Pericardium fibroblast (primary cell): ENCODE results near the gene GSTT2. TPM values are rescaled to one million over a fixed set of nuclear protein-coding genes. Genes with fewer than 3 reads are reported as not detected.

Experiments used
- total RNA-seq: library from RNA; depleted of rRNA; stranded (reverse); fragments of >200 nt; gene quantifications from 2 replicates; pipeline ENCODE4 v1.2.3, GENCODE V29; 2015

The GSTT2 gene
- total RNA-seq, result 2.1 and 2.3 TPM in 2 replicates

DNA sequence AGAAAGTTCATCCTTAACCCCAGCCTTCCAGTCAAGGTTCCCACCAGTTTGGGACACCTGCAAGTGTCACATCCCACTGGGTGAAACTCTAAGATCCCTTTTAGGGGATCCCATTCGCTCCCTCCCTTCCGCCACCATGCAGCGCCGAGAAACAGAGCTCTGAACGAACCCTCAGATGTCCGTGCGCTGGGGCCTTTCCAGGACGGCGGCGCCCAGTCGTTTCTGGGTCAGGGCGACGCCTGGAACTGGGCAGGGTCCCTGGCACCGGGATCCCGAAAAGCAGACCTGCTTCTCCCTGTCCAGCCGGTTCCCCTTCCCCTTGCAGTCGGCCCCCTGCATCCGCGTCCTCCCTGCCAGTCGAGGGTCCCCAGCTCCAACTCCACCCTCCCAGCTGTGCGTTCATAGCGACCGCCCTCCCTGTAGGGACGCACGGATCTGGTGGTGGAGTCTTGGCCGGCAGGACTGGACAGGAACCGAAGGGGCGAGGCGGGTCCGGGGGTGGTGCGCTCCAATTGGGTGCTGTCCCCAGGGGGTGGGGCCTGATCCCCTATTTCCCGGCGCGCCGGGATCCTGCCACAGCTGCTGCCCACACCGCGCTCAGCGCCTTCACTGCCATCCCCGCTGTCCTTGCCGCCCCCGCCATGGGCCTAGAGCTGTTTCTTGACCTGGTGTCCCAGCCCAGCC, at the start of gene GSTT2:
GSTT2 (plus strand) TSS at position 578 of the 684 bp plus-strand sequence.

DNA sequence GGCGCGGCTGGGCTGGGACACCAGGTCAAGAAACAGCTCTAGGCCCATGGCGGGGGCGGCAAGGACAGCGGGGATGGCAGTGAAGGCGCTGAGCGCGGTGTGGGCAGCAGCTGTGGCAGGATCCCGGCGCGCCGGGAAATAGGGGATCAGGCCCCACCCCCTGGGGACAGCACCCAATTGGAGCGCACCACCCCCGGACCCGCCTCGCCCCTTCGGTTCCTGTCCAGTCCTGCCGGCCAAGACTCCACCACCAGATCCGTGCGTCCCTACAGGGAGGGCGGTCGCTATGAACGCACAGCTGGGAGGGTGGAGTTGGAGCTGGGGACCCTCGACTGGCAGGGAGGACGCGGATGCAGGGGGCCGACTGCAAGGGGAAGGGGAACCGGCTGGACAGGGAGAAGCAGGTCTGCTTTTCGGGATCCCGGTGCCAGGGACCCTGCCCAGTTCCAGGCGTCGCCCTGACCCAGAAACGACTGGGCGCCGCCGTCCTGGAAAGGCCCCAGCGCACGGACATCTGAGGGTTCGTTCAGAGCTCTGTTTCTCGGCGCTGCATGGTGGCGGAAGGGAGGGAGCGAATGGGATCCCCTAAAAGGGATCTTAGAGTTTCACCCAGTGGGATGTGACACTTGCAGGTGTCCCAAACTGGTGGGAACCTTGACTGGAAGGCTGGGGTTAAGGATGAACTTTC, 18.7 kb upstream of the GSTT2 start, which contains the start of gene GSTT2B:
GSTT2B (minus strand) TSS at position 112 of the 688 bp plus-strand sequence; CDS start at position 48, 64 bp downstream.

DNA sequence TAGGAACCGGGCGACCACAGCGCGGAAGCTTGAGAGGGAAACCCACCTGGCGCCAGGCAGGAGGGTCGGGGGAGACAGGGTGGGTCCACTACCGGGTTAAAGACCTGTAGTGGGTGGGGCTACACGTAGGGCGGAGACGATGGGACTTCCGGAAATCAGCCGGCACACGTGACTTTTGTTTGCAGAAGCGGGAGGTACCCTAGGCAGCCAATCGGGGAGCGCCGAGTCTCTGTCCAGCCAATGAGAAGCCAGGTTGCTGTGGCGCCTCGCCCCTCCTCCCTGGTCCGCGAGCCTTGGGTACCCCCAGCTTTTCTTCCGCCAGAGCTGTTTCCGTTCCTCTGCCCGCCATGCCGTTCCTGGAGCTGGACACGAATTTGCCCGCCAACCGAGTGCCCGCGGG, 13.4 kb upstream of the GSTT2 start, which contains the start of gene DDTL:
DDTL (plus strand) TSS at position 321 of the 400 bp plus-strand sequence; CDS start at position 348, 27 bp downstream.

DNA sequence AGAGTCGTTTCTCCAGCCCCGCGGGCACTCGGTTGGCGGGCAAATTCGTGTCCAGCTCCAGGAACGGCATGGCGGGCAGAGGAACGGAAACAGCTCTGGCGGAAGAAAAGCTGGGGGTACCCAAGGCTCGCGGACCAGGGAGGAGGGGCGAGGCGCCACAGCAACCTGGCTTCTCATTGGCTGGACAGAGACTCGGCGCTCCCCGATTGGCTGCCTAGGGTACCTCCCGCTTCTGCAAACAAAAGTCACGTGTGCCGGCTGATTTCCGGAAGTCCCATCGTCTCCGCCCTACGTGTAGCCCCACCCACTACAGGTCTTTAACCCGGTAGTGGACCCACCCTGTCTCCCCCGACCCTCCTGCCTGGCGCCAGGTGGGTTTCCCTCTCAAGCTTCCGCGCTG, 5.6 kb upstream of the GSTT2 start, which contains the start of gene DDT:
DDT (minus strand) TSS at position 97 of the 400 bp plus-strand sequence; CDS start at position 70, 27 bp downstream.

DNA sequence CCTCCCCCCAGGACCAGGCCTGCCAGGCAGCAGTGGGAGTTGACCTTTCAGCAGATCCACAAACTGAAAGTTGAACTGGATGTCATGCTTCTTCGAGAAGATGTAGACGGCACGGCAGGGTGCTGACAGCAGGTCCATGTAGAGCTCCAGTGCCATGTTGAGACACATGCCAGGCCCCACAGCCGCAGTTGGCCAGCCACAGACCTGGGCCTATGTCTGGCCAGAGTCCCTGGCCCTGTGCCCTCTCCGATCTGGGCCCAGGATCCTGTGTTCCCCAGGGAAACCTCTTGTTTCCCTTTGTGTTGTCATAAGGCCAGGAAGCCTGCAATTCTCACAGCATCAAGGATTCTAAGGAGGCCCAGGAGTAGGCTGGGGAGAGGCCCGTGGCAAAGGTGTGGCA, 25.3 kb downstream of the GSTT2 start, which contains the start of gene GSTT4:
GSTT4 (minus strand) TSS at position 253 of the 400 bp plus-strand sequence; CDS start at position 156, 97 bp downstream.

Other genes starting within 250 kb of the GSTT2 start
- gene ZNF70, start 229.0 kb upstream of the GSTT2 start, total RNA-seq, result 3.2 and 3.9 TPM in 2 replicates
- not detected in 2 replicates for gene VPREB3, start 225.7 kb upstream of the GSTT2 start, total RNA-seq
- gene C22orf15, start 217.1 kb upstream of the GSTT2 start, total RNA-seq, result 0.77 and 1.1 TPM in 2 replicates
- gene CHCHD10, start 212.2 kb upstream of the GSTT2 start, total RNA-seq, result 0.85 and 10.6 TPM in 2 replicates
- gene MMP11, start 207.3 kb upstream of the GSTT2 start, total RNA-seq, result 9.6 and 12.3 TPM in 2 replicates
- gene SMARCB1, start 193.2 kb upstream of the GSTT2 start, total RNA-seq, result 63.8 and 737 TPM in 2 replicates
- under 0.01 TPM in 1 of 2 replicates, not detected in the other for gene DERL3, start 141.1 kb upstream of the GSTT2 start, total RNA-seq
- gene SLC2A11, start 122.3 kb upstream of the GSTT2 start, total RNA-seq, result 2.9 and 4.2 TPM in 2 replicates
- gene MIF, start 85.8 kb upstream of the GSTT2 start, total RNA-seq, result 775 and 1,022 TPM in 2 replicates
- 13.5 and 16.9 TPM in 2 replicates for gene GSTT2B, start 18.9 kb upstream of the GSTT2 start, total RNA-seq
- gene DDTL, start 13.2 kb upstream of the GSTT2 start, total RNA-seq, result 1.0 and 1.2 TPM in 2 replicates
- gene DDT, start 5.7 kb upstream of the GSTT2 start, total RNA-seq, result 121 and 166 TPM in 2 replicates
- not detected in 2 replicates for gene GSTT4, start 25.3 kb downstream of the GSTT2 start, total RNA-seq
- 17.8 and 21.2 TPM in 2 replicates for gene CABIN1, start 31.2 kb downstream of the GSTT2 start, total RNA-seq
- 19.1 and 30.9 TPM in 2 replicates for gene SUSD2, start 201.4 kb downstream of the GSTT2 start, total RNA-seq